HepG2 (cell line): Measurements from ENCODE around the gene TFB1M. TPM values are rescaled to one million over a fixed set of nuclear protein-coding genes. Genes with fewer than 3 reads are reported as not detected.

Source experiments
- ARNT ChIP-seq: fragments of 450-650 bp; IDR thresholded peaks from 2 replicates; pipeline ENCODE4 v1.6.1; 2017
- CBFB ChIP-seq: sonication (generic); formaldehyde crosslinking; IDR thresholded peaks from 2 replicates; pipeline ENCODE4 v1.4.0; 2020; ENCODE audit warnings: missing genetic modification reagents
- FOXK1 ChIP-seq: sonication (generic); formaldehyde crosslinking; IDR thresholded peaks from 2 replicates; pipeline ENCODE4 v1.4.0; 2020; ENCODE audit warnings: low read depth, missing genetic modification reagents, borderline replicate concordance
- GMEB2 ChIP-seq: IDR thresholded peaks from 2 replicates; pipeline ENCODE4 v1.6.1; 2016; ENCODE audit warnings: missing biosample characterization, missing genetic modification reagents, low read depth
- KAT7 ChIP-seq: IDR thresholded peaks from 2 replicates; pipeline ENCODE4 v1.6.1; 2018; ENCODE audit warnings: borderline replicate concordance, missing compliant biosample characterization
- MTERF4 ChIP-seq: sonication (generic); formaldehyde crosslinking; IDR thresholded peaks from 2 replicates; pipeline ENCODE4 v1.8.0; 2023; ENCODE audit warnings: mild to moderate bottlenecking, missing genetic modification reagents
- NR0B2 ChIP-seq: sonication (generic); formaldehyde crosslinking; IDR thresholded peaks from 2 replicates; pipeline ENCODE4 v1.4.0; 2020; ENCODE audit warnings: mild to moderate bottlenecking, missing genetic modification reagents
- POLR2AphosphoS2 ChIP-seq: IDR thresholded peaks from 2 replicates; pipeline ENCODE4 v1.6.1; 2011; ENCODE audit warnings: low read depth, low read length, improper control_type of control experiment
- SPEN ChIP-seq: sonication (generic); formaldehyde crosslinking; IDR thresholded peaks from 2 replicates; pipeline ENCODE4 v1.5.1; 2020; ENCODE audit warnings: low read depth, mild to moderate bottlenecking, missing genetic modification reagents
- TBL1XR1 ChIP-seq: fragments of 150-350 bp; IDR thresholded peaks from 2 replicates; pipeline ENCODE4 v1.6.1; 2014; ENCODE audit warnings: borderline replicate concordance, low read length; ENCODE audit not compliant: partially characterized antibody
- THRA ChIP-seq: sonication (generic); formaldehyde crosslinking; IDR thresholded peaks from 2 replicates; pipeline ENCODE4 v1.4.0; 2020; ENCODE audit warnings: missing genetic modification reagents, borderline replicate concordance
- TP53 ChIP-seq: sonication (generic); formaldehyde crosslinking; conservative IDR thresholded peaks from 2 replicates; pipeline ENCODE4 v1.4.0; 2020; ENCODE audit warnings: missing genetic modification reagents
- ZNF652 ChIP-seq: IDR thresholded peaks from 2 replicates; pipeline ENCODE4 v1.6.1; 2016; ENCODE audit warnings: low read depth, borderline replicate concordance
- ZNF768 ChIP-seq: sonication (generic); formaldehyde crosslinking; IDR thresholded peaks from 2 replicates; pipeline ENCODE4 v1.4.0; 2020; ENCODE audit warnings: missing genetic modification reagents
- polyA plus RNA-seq, 8 experiments: library from polyadenylated mRNA; depleted of rRNA in 3 of 8; stranded (reverse) in 7 of 8; unstranded in 1 of 8; fragments of >200 nt; fragmentation: Illumina TruSeq in 4 of 8; extraction: Trizol in 4 of 8; gene quantifications; 2 replicates each; pipeline versions ENCODE4 v1.2.1 to v1.2.3, GENCODE V29; 2011 to 2016; ENCODE audit warnings: low read depth in 4 of 8, missing spikeins in 1 of 8, mixed read lengths in 1 of 8; ENCODE audit not compliant: insufficient read depth in 1 of 8
- total RNA-seq, 5 experiments: library from RNA; depleted of rRNA; stranded (reverse); fragments of >200 nt; fragmentation: Illumina TruSeq; extraction: Trizol; gene quantifications; 2 replicates each; pipeline ENCODE4 v1.2.3, GENCODE V29; 2016; ENCODE audit warnings: low read depth in 1 of 5

The TFB1M gene
- total and polyA plus RNA-seq, 2 of the 13 experiments (the other 11 are each of a cell fraction or from before 2014, with no cell fraction given): 91.4 to 122 TPM

- TF ChIP-seq THRA (CRISPR knock-in tag) (0 out of 2 replicates have a peak, but pooled peaks have one; percentile 37), TP53 (no peak), CBFB (CRISPR knock-in tag) (no peak), NR0B2 (CRISPR knock-in tag) (no peak), ARNT (no peak), MTERF4 (no peak), GMEB2 (CRISPR knock-in tag) (no peak), TBL1XR1 (no peak), POLR2AphosphoS2 (no peak; the same call in 1 of the 2 replicates), ZNF652 (CRISPR knock-in tag) (no peak), SPEN (CRISPR knock-in tag) (no peak), FOXK1 (peak; percentile 17; the same call in 1 of the 2 replicates), KAT7 (0 out of 2 replicates have a peak, but pooled peaks have one; percentile 25), ZNF768 (CRISPR knock-in tag) (no peak)
Measured at GRCh38 chr6:155327326-155328073, 13.2 kb upstream of the TFB1M start (continued).
